ENCODE data around the gene MACROD1. TPM values are rescaled to one million over a fixed set of nuclear protein-coding genes. Genes with fewer than 3 reads are reported as not detected.

Gene MACROD1
- total RNA-seq, 1 donor = 22.4 TPM

DNA sequence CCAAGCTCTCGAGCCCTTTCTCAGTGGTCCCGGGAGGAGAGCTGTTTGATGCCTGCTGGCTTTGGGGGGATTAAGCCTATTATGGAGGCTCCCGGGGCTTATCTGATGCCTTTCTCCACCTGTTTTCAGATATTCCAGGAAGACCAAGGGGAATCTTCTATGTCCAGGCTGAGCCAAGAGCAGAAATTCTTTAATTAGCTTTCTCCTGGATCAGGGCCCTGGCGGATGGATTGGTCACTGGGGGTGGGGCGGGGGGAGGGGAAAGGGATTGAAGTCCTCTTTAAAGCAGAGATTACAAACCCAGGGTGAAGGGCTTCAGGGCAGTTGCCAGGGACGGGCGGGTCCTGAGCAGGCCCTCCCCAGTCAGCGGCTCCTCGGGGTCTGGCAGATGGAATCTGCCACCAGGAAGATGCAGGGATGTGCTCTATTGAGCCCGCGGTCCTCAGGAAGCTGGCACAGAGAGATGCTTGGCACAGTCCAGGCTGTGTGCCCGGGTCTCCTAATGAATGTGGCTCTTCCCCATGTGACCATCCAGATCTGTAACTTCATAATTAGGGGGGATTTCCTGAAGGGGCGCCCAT, 33.6 kb downstream of the MACROD1 start:
- DNase-seq (ENCODE audit: low read depth in 2 of 3, low spot score in 2 of 3) = no peak

DNA sequence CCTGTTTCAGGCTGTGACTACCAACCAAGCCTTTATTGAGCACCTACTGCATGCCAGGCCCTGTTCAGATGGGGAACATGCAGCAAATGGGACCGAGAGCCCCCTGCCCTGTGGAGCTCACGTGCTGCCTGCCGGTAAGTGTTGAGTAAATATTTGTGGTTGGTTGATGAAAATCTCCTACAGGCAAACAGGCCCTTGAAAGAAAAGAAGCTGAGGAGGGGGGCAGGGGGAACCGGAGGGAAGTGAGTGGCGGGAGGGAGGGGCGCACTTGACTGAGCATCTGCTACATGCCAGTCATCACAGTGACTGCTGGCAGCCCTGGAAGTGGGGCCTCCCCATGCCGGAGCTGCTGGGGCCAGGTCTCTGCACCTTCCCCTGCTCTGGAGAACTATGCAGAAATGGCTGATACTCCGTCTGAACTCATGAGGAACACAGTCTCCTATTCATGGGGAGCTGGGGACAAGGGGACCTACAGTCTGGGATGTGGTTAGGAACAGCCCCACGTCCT, 34.2 kb downstream of the MACROD1 start:
- peak in 2 of 3 donors; percentile 62 to 68 for DNase-seq (ENCODE audit: low read depth in 2 of 3, low spot score in 2 of 3)

DNA sequence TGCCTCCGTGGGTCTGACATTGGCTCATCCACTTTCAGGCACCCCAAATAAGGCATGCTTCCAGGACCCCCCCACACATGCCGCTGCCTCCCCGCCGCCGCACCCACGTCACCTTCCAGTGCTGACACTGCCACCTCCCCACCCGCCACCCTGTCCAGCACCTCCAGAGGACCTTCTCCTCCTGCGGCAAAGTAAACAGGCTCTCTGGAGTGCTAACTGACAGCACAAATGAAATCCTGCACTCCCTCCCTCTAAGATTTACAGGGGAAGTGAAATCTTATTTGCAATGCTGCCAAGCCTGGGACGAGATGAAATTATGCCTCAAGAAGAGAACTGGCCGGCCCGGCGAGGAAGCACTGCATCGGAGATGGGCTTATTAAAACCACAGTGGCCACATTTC, 35.3 kb downstream of the MACROD1 start:
- no peak for DNase-seq (ENCODE audit: low read depth in 2 of 3, low spot score in 2 of 3)

DNA sequence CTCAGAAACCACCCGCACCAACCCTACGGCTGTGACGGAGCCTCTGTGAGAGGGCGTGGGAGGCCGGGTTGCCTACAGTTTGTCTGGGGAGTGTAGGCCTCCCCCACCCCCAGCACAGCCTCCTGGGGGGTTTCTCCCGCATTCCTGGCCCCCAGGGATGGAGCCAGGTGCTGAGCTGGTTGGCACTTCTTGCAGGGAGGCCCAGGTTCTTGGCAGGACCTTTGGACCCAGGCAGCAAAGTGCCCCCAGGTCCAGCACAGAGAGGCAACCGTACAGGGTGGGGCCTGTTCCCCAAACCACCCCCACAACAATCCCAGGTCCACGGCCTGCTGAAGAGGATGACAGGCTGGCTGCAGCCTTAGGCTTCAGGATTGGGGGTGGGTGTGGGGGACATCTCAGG, 36.5 kb downstream of the MACROD1 start:
- no peak for DNase-seq (ENCODE audit: low read depth in 2 of 3, low spot score in 2 of 3)

DNA sequence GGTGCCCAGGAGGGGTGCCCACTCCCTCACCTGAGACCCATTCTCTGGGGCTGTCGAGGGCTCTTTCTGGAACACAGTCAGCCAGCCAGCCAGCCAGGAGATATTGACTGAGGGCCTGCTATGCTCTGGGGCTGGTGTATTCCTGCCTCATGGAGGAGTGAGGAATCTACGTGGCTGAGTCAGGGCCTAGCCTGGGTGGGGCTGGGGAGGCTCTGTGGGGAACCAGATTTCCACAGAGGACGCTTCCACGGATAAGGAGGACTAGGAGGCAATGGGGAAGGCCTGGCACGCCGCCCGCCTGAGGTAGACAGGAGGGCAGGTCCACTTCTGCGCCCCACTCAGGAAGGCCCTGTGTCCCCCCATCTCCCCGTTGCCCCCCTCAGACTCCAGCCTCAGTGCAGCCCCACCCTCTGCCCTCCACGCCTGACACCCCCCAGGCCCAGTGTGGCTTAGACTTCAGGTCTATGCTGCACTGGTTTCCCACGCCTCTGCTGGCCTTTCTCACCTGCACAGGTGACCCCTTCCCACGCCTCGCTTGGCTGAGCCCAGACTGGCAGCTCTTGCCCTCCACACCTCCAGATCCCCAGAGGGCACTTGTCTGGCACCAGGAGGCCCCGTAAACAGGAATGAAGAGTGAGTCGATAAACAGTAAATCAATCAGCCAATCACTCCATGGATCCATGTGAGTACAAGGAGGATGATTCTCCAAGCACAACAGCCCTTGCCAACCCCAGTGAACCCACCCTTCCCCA, 37.5 kb downstream of the MACROD1 start:
- DNase-seq (ENCODE audit: low read depth in 2 of 3, low spot score in 2 of 3) = no peak

DNA sequence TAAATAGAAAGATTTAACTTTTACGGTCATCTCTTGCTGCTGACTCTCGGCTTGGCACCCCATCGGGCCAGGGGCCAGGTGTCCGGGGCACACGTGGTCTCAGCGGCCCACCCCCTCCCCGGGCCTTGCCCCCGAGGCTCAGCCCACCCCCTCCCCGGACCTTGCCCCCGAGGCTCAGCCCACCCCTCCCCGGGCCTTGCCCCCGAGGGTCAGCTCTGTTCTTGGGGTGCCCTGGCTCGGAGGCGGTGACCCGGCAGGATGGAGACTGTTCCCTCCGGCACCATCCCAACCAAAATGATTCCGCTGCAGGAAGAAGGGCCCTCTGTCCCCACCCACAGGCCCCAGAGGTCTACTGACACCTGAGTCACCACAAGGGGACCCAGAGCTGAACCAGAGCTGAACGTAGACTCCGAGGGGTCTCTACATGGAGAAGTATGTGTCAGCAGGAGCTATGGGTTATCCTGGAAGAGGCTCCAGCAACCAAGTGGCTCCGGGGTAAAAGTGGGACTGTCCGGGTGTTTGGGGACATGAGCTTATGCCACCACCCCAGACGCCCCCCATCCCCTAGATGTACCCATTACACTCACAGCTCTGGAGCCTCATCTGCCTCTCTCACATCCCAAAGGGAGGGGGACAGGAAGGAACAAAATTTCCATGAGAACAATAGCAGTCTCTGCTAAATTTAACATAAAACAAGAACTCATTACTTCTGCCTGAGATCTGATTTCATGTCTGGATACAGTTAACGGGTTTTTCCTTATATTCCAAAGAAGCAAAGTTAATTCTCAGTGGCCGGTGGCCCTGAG, 38.4 kb downstream of the MACROD1 start:
- DNase-seq (ENCODE audit: low read depth in 2 of 3, low spot score in 2 of 3) = no peak

DNA sequence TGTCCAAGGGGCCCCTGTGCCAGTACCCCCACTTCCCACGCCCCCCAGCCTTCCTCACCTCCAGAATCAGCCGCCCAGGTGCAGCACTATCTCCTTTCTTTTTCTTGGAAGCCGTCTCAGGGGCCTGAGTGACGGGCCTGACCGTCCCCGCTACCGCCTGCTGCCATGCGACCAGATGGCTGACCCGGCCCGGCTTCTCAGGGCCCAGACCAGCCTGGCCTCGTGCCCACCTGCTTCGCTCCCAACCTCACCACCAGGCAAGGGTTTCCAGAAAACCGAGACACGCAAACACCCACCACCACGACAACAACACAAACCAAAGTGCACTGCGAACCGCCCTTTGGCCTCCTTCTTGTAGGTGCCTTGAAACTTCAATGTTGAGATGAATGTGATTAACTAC, 39.1 kb downstream of the MACROD1 start:
- DNase-seq (ENCODE audit: low read depth in 2 of 3, low spot score in 2 of 3) = no peak

DNA sequence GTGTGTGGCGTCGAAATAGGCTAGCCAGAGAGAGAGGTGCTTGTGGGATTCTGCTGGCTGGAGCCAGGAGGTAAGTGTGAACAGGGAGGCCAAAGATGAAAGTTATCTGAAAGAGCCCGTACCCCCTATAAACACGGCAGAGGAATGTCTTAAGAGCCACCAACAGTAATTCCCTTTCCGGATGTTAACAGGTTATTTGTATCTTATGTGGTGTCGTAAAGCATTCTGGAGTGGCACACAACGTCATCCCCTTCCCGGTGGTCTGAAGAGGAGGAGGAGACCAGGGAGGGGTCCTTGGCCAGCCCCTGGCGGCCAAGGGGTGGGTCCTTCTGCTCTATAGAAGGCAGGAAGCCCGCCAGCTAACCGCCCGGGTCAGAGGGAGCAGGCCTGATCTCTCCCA, 39.5 kb downstream of the MACROD1 start:
- no peak for DNase-seq (ENCODE audit: low read depth in 2 of 3, low spot score in 2 of 3)

DNA sequence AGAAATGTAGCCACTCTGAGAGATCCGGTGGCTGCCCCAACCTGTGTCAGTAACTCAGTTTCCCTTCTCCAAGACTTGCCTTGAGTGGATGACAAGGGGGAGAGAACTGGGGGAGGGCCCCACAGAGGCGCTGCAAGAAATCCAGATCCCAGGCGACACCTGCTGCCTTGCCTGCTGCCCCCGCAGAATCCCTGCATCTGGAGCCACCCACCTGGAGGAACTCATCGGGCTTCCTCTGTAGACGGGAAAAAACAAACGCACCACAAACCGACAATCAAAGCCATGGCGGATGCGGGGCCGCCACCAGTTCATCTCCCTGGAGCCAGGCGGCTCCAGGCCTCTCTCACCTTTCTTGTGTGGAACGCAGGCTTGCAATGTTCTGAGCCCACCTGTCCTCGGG, 40.2 kb downstream of the MACROD1 start:
- DNase-seq (ENCODE audit: low read depth in 2 of 3, low spot score in 2 of 3) = peak in 1 of 3 donors; percentile 31

DNA sequence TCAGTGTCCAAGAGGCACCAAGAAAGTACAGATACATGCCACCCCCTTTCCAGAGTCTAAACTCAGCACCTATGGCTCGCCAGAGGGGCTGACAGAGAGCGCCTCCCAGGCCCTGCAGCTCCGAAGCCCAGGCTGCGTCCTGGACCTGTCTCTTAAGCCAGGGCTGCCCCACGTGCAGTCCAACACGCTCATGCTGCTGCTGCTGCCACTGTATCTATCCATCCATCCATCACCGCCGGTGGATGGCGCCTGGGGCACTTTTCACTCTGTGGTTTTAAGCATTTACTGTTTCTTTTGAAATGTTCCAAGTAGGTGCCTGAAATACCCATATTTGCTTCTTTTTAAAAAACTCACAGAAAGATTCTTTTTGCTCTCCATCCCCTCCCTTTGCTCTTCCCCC, 41.8 kb downstream of the MACROD1 start:
- no peak for DNase-seq (ENCODE audit: low read depth in 2 of 3, low spot score in 2 of 3)

DNA sequence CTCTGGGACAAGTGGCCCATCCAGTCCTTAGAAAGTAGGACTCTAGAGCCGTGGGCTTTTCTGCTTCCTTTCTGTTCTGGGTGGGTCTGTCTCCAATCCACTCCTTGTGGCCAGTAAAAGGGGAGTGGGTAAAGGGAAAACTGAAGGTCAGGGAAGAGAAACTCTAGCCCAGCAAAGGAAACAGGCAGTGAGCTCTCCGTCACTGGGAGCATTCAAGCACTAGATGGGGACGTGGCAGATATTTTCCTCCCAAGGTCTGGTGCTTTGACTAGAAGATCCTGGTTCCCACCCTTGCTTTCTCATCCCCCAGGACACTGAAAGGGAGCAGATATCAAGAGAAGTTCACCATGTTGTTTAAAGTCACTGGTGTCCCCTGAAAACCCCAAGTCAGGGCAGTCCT, 42.2 kb downstream of the MACROD1 start:
- no peak for DNase-seq (ENCODE audit: low read depth in 2 of 3, low spot score in 2 of 3)

DNA sequence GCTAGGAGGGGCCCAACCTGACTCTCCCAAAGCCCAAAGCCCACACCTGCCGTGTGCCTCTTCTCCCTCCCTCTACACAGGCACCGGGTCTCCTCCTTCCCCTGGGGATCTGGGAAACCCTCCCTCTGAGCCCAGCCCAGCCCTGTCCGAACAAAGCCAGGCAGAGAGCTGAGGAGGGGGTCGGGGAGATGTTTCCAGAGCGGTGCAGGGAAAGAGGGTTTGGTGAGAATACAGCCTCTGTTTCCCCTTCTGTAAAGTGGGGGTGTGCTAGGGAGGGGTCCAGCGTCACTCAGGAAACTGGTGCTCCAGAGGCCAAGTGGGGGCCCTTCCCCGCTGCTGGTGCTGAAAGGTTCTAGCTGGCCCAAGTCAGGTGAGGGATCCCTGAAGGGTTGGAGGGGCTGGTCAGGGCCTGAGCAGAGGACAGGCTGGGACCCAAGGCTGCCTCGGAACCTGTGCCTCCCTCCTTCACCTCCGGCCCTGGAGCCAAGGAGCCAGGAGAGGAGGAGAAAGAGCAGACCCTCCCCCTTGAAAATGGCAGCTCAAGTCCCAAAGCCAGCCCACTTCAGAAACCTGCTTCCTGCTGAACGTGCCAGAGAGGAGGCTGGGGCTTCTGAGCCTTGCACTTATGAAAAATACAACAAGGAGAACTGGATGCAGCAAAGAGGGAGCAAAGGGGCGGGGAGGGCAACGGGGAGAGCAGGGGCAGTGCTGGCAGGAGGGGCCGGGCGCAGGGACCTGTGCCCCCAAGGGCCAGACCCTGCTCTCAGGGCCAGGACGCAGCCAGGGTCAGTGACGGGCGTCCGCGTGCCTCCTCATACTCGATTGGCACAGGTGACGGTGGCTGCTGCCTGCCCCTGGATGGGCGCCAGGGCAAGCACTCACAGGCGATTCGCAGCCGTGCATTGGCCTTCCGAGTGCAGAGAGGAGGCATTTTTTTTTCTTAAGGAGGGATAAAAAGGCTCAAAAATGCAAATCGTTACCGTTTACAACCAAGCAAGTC, 43.2 kb downstream of the MACROD1 start:
- no peak for DNase-seq (ENCODE audit: low read depth in 2 of 3, low spot score in 2 of 3)

DNA sequence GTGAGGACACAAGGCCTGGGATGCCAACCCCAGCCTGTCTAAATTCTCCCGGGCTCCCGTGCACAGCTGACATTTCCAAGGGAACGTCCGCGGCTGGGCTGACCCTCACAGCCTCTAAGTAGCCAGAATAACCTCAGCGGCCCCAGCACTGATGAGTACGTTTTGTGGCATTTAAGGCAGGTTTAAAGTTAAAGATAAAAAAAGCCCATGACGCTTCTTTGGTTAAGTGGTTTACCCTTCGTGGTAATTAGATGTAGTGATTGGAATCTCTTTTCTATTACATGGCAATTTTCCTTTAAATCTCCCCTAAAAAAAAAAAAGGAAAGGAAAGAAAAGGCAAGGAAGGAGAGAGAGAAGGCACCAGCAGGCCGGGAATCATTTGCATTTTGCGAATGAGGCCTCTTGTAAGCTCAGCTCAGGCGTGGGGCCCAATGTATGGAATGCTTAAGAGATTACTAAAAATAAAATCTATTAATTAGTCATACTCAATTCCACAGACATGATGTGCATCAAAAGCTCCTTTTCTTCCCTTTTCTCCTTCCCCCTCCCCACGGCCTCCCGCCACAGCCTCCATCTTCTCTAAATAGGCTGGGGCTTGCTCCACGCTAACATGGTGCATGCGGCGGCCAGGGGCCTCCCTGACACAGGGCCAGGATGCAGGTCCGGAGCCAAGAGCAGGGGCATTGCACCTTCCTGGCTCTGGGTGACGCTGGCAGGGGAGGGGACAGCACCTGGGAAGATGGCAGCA, 44.1 kb downstream of the MACROD1 start:
- no peak for DNase-seq (ENCODE audit: low read depth in 2 of 3, low spot score in 2 of 3)

DNA sequence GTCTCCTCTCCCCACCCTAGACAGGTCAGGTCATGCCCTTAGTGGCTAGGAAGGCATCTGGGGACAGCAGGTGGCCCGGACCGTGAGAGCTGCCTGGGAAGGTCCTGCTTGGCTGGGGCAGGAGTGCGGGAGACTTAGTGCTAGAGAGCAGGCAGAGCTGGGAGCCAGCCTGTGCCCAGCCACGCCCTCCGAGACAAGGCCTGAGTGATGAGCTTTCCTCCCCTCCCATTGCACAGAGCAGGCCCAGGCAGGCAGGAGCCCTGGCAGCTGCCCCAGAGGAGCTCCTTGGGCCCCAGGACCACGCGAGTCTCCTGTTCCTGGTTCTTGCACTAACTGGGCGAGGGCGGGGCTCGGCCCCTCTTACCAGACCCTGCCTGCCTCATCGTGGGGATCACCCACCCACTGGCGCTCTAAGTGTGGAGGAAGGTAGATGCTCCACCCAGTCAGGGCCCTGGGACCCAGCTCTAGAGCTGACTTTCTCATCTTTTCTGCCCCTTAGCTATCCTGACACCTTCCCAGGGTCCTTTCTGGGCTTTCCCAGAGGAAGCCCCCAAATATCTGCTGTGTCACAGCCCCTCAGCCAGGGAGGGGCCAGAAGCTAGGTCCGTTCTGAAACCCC, 44.9 kb downstream of the MACROD1 start:
- DNase-seq (ENCODE audit: low read depth in 2 of 3, low spot score in 2 of 3) = no peak

DNA sequence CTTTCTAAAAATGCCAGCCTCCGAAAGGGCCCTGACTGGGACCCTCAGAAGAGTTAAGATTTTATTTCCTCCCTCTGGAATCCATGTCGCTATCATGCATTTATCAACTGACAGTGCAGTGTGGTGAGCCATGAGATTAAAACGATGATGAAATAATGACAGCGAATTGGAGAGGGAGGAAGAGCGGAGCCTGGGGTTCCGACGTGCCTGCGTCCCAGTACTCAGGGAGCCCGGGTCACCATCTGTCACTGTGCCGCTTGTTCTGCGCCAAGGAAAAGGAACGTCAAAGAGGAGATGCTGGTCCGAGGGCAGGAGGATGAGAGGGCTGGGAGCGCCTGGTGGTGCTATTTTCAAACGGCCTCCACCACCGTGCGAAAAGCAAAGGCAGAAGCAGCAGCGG, 46.2 kb downstream of the MACROD1 start:
- no peak for DNase-seq (ENCODE audit: low read depth in 2 of 3, low spot score in 2 of 3)

DNA sequence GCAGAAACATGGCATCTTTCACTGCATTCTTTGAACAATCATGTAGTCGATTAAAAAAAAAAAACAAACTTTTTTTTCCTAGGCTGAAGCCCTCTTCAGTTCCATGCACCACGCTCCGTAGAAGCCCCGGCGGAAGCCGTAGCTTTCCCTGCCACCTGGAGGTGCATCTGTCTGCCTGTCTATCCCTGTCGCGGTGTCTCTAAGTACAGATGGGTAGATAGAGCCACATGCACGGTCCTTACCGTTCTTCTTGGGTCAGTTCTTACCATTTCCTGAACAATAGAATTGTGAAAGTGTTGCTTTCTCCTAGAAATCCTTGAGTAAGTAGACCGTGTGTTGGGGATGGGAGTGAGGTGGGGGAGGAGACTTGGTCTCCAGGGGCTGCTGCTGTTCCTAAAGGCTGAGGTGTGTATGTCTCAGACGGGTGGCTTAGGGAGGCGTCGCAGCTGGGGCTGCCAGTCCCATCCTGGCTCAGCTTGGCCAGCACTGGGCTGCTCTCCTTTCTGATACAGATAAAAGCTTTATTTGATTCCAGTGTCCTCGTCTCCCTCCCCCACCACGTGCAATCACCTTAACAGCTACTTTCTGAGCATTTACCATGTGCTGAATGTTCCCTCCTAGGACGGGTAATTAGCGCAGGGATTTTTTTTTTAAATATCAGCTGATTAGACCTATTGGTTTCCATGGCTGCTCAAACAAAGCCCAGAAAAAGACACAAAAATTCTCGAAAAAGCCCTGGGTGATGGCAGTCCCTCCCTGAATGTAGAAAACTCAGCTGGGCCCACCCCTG, 46.8 kb downstream of the MACROD1 start:
- DNase-seq (ENCODE audit: low read depth in 2 of 3, low spot score in 2 of 3) = no peak

DNA sequence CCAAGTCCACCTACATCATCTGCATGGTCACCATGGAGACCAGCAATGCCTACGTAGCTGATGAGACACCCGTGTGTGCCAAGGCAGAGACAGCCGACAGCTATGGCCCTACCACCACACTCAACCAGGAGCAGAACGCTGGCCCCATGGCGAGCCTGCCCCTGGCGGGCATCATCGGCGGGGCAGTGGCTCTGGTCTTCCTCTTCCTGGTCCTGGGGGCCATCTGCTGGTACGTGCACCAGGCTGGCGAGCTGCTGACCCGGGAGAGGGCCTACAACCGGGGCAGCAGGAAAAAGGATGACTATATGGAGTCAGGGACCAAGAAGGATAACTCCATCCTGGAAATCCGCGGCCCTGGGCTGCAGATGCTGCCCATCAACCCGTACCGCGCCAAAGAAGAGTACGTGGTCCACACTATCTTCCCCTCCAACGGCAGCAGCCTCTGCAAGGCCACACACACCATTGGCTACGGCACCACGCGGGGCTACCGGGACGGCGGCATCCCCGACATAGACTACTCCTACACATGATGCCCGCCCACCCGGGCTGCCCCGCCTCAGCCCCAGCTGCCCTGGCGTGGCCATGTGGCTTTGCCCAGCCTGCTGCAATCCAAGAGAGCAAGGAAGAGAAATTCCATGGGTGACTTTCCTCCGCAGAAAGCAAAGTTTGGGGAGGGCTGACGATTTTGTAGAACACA, 48.0 kb downstream of the MACROD1 start:
- no peak for DNase-seq (ENCODE audit: low read depth in 2 of 3, low spot score in 2 of 3)
